BE2C (cell line): Measurements from ENCODE around the gene MYL6.
A peak's percentile ranks its signal among the peaks of the same experiment; 100 is the strongest.

Experiments used
- DNase-seq: peaks from one replicate; pipeline ENCODE4 v3.0.0-alpha.2; 2020
- H3K27me3 ChIP-seq: fragments of 250-450 bp; sonication (Bioruptor Pico); 2 replicates; pipeline ENCODE4 v1.5.1; 2020; ENCODE audit warnings: mild to moderate bottlenecking
- H3K36me3 ChIP-seq: fragments of 250-450 bp; sonication (Bioruptor Pico); 2 replicates; pipeline ENCODE4 v1.5.1; 2020; ENCODE audit warnings: mild to moderate bottlenecking
- H3K4me1 ChIP-seq: fragments of 250-450 bp; sonication (Bioruptor Pico); 2 replicates; pipeline ENCODE4 v1.5.1; 2020
- H3K4me3 ChIP-seq: 2 replicates; pipeline ENCODE4 v1.5.1; 2011; ENCODE audit warnings: low read depth, low read length
- H3K9me3 ChIP-seq: fragments of 250-450 bp; sonication (Bioruptor Pico); 2 replicates; pipeline ENCODE4 v1.5.1; 2020
- CTCF ChIP-seq: IDR thresholded peaks from 2 replicates; pipeline ENCODE4 v1.5.1; 2012; ENCODE audit warnings: mild to moderate bottlenecking, low read depth, low read length

The MYL6 gene

GRCh38 chr12:56122637-56123036 is 35.5 kb upstream of the MYL6 start:
- no peak overlapping the region for H3K4me3 ChIP-seq
- no peaks in the 10 kb centered on the region for H3K27me3 ChIP-seq
- no peaks in the 10 kb centered on the region for H3K9me3 ChIP-seq
- H3K4me1 ChIP-seq: peaks cover 17% of the 10 kb centered on the region
- DNase-seq: no peak
- H3K36me3 ChIP-seq: peaks cover 2% of the 10 kb centered on the region
- no peak for TF ChIP-seq CTCF

GRCh38 chr12:56124133-56124532 is 34.0 kb upstream of the MYL6 start:
- H3K27me3 ChIP-seq: no peaks in the 10 kb centered on the region
- no peaks in the 10 kb centered on the region; the same call in 1 of the 2 replicates for H3K36me3 ChIP-seq
- no peaks in the 10 kb centered on the region for H3K9me3 ChIP-seq
- no peak overlapping the region for H3K4me3 ChIP-seq
- no peak for DNase-seq
- peaks cover 14% of the 10 kb centered on the region for H3K4me1 ChIP-seq
- TF ChIP-seq CTCF: no peak

- no peak overlapping the region; the same call in 1 of the 2 replicates for H3K4me3 ChIP-seq
- H3K36me3 ChIP-seq: peaks cover 14% of the 10 kb centered on the region
- no peaks in the 10 kb centered on the region for H3K27me3 ChIP-seq
- no peaks in the 10 kb centered on the region for H3K9me3 ChIP-seq
- DNase-seq: no peak
- TF ChIP-seq CTCF: no peak
- H3K4me1 ChIP-seq: peaks cover 11% of the 10 kb centered on the region
These were observed 31.4 kb upstream of the MYL6 start for GRCh38 chr12:56126732-56127239.

- Histone ChIP-seq H3K27me3 (no peaks in the 10 kb centered on the region), H3K4me3 (peak overlapping the region; percentile 57), H3K36me3 (peaks cover 21% of the 10 kb centered on the region), H3K4me1 (peaks cover 11% of the 10 kb centered on the region), H3K9me3 (no peaks in the 10 kb centered on the region)
- DNase-seq: no peak
- no peak for TF ChIP-seq CTCF
These were observed 30.7 kb upstream of the MYL6 start for GRCh38 chr12:56127485-56127887.

GRCh38 chr12:56127888-56128669 is 30.1 kb upstream of the MYL6 start, which contains the start of gene ESYT1:
ESYT1 (plus strand) TSS chr12:56128267; CDS start chr12:56128320, 53 bp downstream.
- peak; percentile 99 for DNase-seq
- H3K36me3 ChIP-seq: peaks cover 23% of the 10 kb centered on the region
- peak within 1 kb of the TSS; percentile 80 for H3K4me3 ChIP-seq
- peaks cover 11% of the 10 kb centered on the region for H3K4me1 ChIP-seq
- no peaks in the 10 kb centered on the region for H3K9me3 ChIP-seq
- H3K27me3 ChIP-seq: no peaks in the 10 kb centered on the region
- TF ChIP-seq CTCF: no peak

- Histone ChIP-seq H3K9me3 (no peaks in the 10 kb centered on the region), H3K27me3 (no peaks in the 10 kb centered on the region), H3K36me3 (peaks cover 29% of the 10 kb centered on the region), H3K4me3 (peak overlapping the region; percentile 80), H3K4me1 (peaks cover 11% of the 10 kb centered on the region)
- no peak for TF ChIP-seq CTCF
- DNase-seq: no peak
These were observed 29.4 kb upstream of the MYL6 start for GRCh38 chr12:56128670-56129205.
